H1 (cell line): Measurements from ENCODE around the gene LDLRAP1. TPM values are rescaled to one million over a fixed set of nuclear protein-coding genes. Genes with fewer than 3 reads are reported as not detected.

ENCODE experiments used
- BACH1 ChIP-seq: IDR thresholded peaks from 2 replicates; pipeline ENCODE4 v1.6.1; 2012; ENCODE audit warnings: low read length, improper control_type of control experiment
- MAFK ChIP-seq: IDR thresholded peaks from 2 replicates; pipeline ENCODE4 v1.6.1; 2012; ENCODE audit warnings: low read depth, mild to moderate bottlenecking, improper control_type of control experiment, low read length
- NANOG ChIP-seq: IDR thresholded peaks from 2 replicates; pipeline ENCODE4 v1.6.1; 2011; ENCODE audit warnings: low read length, low read depth, mild to moderate bottlenecking, inconsistent platforms; ENCODE audit not compliant: insufficient read depth, poor library complexity, severe bottlenecking
- USF2 ChIP-seq: IDR thresholded peaks from 2 replicates; pipeline ENCODE4 v1.6.1; 2011; ENCODE audit warnings: low read length, improper control_type of control experiment
- polyA plus RNA-seq, 7 experiments: library from polyadenylated mRNA; depleted of rRNA in 3 of 7; stranded (reverse) in 5 of 7; unstranded in 2 of 7; fragments of >200 nt in 5 of 7; fragments of 200-250 nt in 2 of 7; gene quantifications; 1 replicate in 5 of 7; 2 replicates in 1 of 7; 4 replicates in 1 of 7; pipeline versions ENCODE4 v1.2.1 to v1.2.3, GENCODE V29; 2011 to 2013; ENCODE audit warnings: missing spikeins in 2 of 7, mixed read lengths in 2 of 7
- total RNA-seq: library from RNA; stranded (reverse); fragmentation: NEBNext Ultra II Directional; extraction: Animal tissue kit (Norgen Biotek cat#: 25700); gene quantifications from 2 replicates; pipeline ENCODE4 v1.2.1, GENCODE V29; 2021

Gene LDLRAP1
- total and polyA plus RNA-seq, 2 of the 8 experiments (the other 6 are each of a cell fraction or from before 2014, with no cell fraction given): 12.8 to 13.2 TPM

DNA sequence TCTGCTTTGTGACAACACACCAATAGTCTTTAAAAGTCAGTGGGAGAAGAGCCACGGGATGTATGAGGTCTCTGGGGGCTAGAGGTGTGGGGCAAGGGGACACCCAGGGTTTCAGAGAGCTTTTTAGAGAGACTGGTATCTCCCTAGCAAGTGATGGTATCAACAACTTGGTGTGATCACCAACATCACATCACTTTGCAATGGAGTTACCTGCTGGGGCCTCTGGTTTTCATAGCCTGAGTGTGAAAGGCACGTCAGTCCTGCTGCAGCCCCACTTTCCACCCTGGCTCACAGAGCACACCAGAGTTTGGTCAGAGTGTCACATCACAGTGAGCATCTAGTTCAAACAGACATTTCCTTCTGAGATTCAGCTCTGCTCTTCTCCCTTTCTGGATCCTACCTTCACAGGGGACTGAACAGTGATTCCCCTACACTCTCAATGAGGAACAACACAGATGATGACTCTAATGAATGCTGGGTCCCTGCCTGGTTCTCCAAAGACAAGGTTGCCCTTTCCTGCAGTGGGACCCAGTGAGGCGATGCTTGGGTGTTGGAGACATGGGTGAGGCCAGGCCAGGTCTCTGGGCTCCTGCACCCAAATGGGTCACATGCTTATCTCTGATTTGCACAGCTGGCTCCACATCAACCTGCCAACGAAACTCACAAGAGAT lies 71.2 kb downstream of the LDLRAP1 start (continued):
- TF ChIP-seq USF2 (no peak), BACH1 (no peak), NANOG (no peak), MAFK (no peak)
